ENCODE measurements around the gene TOPBP1.
A peak's percentile ranks its signal among the peaks of the same experiment; 100 is the strongest.

Gene TOPBP1

DNA sequence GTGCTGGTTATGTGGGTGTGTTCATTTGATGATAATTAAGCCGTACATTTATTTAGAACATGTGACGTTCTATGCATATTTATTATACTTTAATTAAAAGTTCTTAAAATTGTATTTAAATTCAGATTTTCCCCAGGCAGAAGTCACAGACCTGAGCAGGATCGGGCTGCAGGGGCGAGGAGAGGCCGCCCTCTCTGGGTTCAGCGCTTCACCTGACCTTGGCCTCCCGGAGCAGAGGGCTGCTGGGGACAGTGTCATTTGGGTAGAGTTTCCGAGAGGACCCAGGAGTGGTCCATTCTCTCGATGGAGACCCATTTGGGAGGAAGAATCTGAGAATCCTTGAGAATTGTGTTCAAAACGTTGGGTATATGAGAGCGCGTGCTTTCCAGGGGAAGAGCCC lies 12.0 kb upstream of the TOPBP1 start:
- Histone ChIP-seq H3K27ac (ENCODE audit: low read length) (no peak overlapping the region), H3K4me2 (ENCODE audit: low read depth, low read length) (0 out of 2 replicates have a peak overlapping the region, but pooled peaks have one; percentile 74), H3K9me3 (replicated peaks; ENCODE audit: insufficient read depth, low read length) (no peaks in the 10 kb centered on the region), H3K4me1 (ENCODE audit: low read length) (peaks cover 23% of the 10 kb centered on the region), H3K27me3 (replicated peaks; ENCODE audit: insufficient read depth, low read length) (peaks cover 16% of the 10 kb centered on the region), H3K9me2 (replicated peaks; ENCODE audit: insufficient read depth, low read length) (no peaks in the 10 kb centered on the region), H3K36me3 (replicated peaks; ENCODE audit: insufficient read depth, low read length) (no peaks in the 10 kb centered on the region), H3K4me3 (ENCODE audit: low read length) (no peak overlapping the region), H3K79me2 (ENCODE audit: low read length) (no peaks in the 10 kb centered on the region), H3K9ac (ENCODE audit: low read length) (no peak overlapping the region), H4K20me1 (ENCODE audit: insufficient read depth, low read length) (no peaks in the 10 kb centered on the region), H2AFZ (ENCODE audit: low read length) (no peak overlapping the region), H3F3A (ENCODE audit: insufficient read depth, low read length) (peaks cover 14% of the 10 kb centered on the region)
- TF ChIP-seq, protein P1, sequence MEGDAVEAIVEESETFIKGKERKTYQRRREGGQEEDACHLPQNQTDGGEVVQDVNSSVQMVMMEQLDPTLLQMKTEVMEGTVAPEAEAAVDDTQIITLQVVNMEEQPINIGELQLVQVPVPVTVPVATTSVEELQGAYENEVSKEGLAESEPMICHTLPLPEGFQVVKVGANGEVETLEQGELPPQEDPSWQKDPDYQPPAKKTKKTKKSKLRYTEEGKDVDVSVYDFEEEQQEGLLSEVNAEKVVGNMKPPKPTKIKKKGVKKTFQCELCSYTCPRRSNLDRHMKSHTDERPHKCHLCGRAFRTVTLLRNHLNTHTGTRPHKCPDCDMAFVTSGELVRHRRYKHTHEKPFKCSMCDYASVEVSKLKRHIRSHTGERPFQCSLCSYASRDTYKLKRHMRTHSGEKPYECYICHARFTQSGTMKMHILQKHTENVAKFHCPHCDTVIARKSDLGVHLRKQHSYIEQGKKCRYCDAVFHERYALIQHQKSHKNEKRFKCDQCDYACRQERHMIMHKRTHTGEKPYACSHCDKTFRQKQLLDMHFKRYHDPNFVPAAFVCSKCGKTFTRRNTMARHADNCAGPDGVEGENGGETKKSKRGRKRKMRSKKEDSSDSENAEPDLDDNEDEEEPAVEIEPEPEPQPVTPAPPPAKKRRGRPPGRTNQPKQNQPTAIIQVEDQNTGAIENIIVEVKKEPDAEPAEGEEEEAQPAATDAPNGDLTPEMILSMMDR (IDR thresholded peaks at IDR 0.05; ENCODE audit: low read length), result no peak
- TF ChIP-seq EZH2phosphoT487 (IDR thresholded peaks at IDR 0.05; ENCODE audit: low read length), result no peak
- no peak for TF ChIP-seq EZH2 (optimal IDR thresholded peaks at IDR 0.05; ENCODE audit: low read depth, low read length)
- DNase-seq, result no peak

DNA sequence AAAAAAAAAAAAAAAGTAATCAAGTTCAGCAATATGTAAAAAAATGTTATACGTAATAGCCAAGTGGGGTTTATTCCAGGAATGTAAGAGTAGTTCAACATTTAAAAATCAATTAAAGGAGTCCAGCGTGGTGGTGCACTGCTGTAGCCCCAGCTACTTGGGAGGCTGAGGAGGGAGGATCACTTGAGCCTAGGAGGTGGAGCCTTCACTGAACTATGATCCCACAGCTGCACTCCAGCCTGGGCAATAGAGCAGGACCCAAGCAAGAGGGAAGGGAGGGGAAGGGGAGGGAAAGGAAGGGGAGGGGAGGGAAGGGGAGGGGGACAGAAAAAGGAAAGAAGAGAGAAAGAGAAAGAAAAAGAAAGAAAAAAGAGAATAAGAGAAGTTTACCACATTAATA lies 10.7 kb upstream of the TOPBP1 start:
- TF ChIP-seq EZH2phosphoT487 (IDR thresholded peaks at IDR 0.05; ENCODE audit: low read length) (no peak), EZH2 (optimal IDR thresholded peaks at IDR 0.05; ENCODE audit: low read depth, low read length) (no peak)
- TF ChIP-seq, protein P1 (IDR thresholded peaks at IDR 0.05; ENCODE audit: low read length), result no peak
- Histone ChIP-seq H3K4me2 (ENCODE audit: low read depth, low read length) (no peak overlapping the region), H3K27me3 (replicated peaks; ENCODE audit: insufficient read depth, low read length) (peaks cover 16% of the 10 kb centered on the region), H3K9me2 (replicated peaks; ENCODE audit: insufficient read depth, low read length) (no peaks in the 10 kb centered on the region), H3K79me2 (ENCODE audit: low read length) (no peaks in the 10 kb centered on the region), H3K4me1 (ENCODE audit: low read length) (peaks cover 23% of the 10 kb centered on the region), H3F3A (ENCODE audit: insufficient read depth, low read length) (peaks cover 14% of the 10 kb centered on the region), H4K20me1 (ENCODE audit: insufficient read depth, low read length) (no peaks in the 10 kb centered on the region), H3K36me3 (replicated peaks; ENCODE audit: insufficient read depth, low read length) (no peaks in the 10 kb centered on the region), H3K27ac (ENCODE audit: low read length) (no peak overlapping the region), H2AFZ (ENCODE audit: low read length) (no peak overlapping the region), H3K4me3 (ENCODE audit: low read length) (no peak overlapping the region), H3K9ac (ENCODE audit: low read length) (no peak overlapping the region), H3K9me3 (replicated peaks; ENCODE audit: insufficient read depth, low read length) (no peaks in the 10 kb centered on the region)
- no peak for DNase-seq

DNA sequence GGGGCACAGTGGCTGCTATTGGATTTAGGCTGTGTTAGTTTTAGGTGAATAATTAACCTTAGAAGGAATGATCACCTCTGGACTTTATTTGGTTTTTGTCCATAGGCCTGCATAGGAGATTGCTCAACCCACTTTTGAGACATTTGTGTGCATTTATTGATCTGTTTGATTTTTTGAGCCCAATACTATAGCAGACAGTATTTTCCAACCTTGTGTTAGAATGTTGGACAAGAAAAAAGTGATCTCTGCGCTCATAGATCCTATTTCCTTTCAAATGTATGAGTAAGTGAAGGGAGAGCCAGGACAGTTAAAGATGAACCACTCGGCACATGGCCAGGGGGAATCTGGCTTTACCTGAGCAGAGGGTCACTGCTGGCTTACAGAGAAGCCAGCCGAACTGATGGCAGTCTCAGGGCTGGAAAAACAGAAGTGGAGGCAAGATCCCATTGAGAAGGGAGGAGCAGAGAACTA lies 8.8 kb upstream of the TOPBP1 start:
- Histone ChIP-seq H3K36me3 (replicated peaks; ENCODE audit: insufficient read depth, low read length) (no peaks in the 10 kb centered on the region), H3K9me2 (replicated peaks; ENCODE audit: insufficient read depth, low read length) (no peaks in the 10 kb centered on the region), H3K4me3 (ENCODE audit: low read length) (no peak overlapping the region), H3K27ac (ENCODE audit: low read length) (no peak overlapping the region), H3K4me2 (ENCODE audit: low read depth, low read length) (no peak overlapping the region), H3K27me3 (replicated peaks; ENCODE audit: insufficient read depth, low read length) (peaks cover 16% of the 10 kb centered on the region), H3K9ac (ENCODE audit: low read length) (no peak overlapping the region), H3K4me1 (ENCODE audit: low read length) (peaks cover 13% of the 10 kb centered on the region), H3F3A (ENCODE audit: insufficient read depth, low read length) (peaks cover 4% of the 10 kb centered on the region), H2AFZ (ENCODE audit: low read length) (no peak overlapping the region), H3K9me3 (replicated peaks; ENCODE audit: insufficient read depth, low read length) (no peaks in the 10 kb centered on the region), H4K20me1 (ENCODE audit: insufficient read depth, low read length) (no peaks in the 10 kb centered on the region), H3K79me2 (ENCODE audit: low read length) (no peaks in the 10 kb centered on the region)
- TF ChIP-seq, protein P1 (IDR thresholded peaks at IDR 0.05; ENCODE audit: low read length), result no peak
- TF ChIP-seq EZH2phosphoT487 (IDR thresholded peaks at IDR 0.05; ENCODE audit: low read length) (no peak), EZH2 (optimal IDR thresholded peaks at IDR 0.05; ENCODE audit: low read depth, low read length) (no peak)
- DNase-seq, result no peak

Measured in MM.1S (cell line).